IPS DF 6.9 (cell line): ENCODE measurements around the gene PIP5KL1.

Experiments used
- DNase-seq: peaks from one replicate; pipeline ENCODE4 v3.0.0-alpha.2; 2013; ENCODE audit warnings: low read depth, low spot score
- H3K27ac ChIP-seq: one replicate; pipeline ENCODE4 v1.5.1; 2013; ENCODE audit warnings: low read length, control low read depth
- H3K27me3 ChIP-seq: 2 replicates; pipeline ENCODE4 v1.6.1; 2013; ENCODE audit warnings: mild to moderate bottlenecking, low read length; ENCODE audit not compliant: control insufficient read depth, insufficient read depth
- H3K36me3 ChIP-seq: 2 replicates; pipeline ENCODE4 v1.6.1; 2013; ENCODE audit warnings: low read length; ENCODE audit not compliant: control insufficient read depth, insufficient read depth
- H3K4me1 ChIP-seq: 2 replicates; pipeline ENCODE4 v1.6.1; 2013; ENCODE audit warnings: low read length; ENCODE audit not compliant: control insufficient read depth, insufficient read depth
- H3K4me3 ChIP-seq: 2 replicates; pipeline ENCODE4 v1.5.1; 2013; ENCODE audit warnings: mild to moderate bottlenecking, low read length
- H3K9me3 ChIP-seq: 2 replicates; pipeline ENCODE4 v1.6.1; 2013; ENCODE audit warnings: low read length, inconsistent platforms; ENCODE audit not compliant: control insufficient read depth, insufficient read depth
- WGBS: extraction: QIAGEN DNeasy Blood & Tissue Kit; methylation state at CpG from one replicate; pipeline ENCODE4 v1.1.7; 2013; ENCODE audit warnings: mixed read lengths, missing lambda C conversion rate; ENCODE audit not compliant: insufficient read length, insufficient coverage; 5-methylcytosine and 5-hydroxymethylcytosine counted together

The PIP5KL1 gene

DNA sequence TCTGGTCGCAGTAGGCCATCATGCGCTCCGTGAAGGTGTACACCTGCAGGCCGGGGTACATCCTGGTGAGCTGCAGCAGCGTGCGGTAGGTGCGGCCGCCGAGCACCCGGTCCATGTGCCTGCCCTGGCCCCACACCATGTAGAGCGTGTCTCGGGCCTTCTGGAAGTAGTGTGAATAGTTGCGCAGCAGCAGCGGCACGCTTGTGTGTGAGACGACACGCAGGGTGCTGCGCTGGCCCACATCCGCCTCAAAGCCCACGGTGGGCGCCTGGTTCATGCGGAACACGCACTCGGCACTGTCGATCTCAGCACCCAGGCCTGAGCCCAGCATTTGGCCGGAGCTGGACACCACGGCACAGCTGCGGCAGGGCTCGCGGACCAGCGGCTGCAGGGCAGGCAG is 18.3 kb downstream of the PIP5KL1 start:
- Histone ChIP-seq H3K4me1 (no peaks in the 10 kb centered on the region), H3K4me3 (no peak overlapping the region), H3K36me3 (peaks cover 11% of the 10 kb centered on the region; the same call in 1 of the 2 replicates), H3K9me3 (no peaks in the 10 kb centered on the region), H3K27me3 (no peaks in the 10 kb centered on the region), H3K27ac (no peak overlapping the region)
- no peak for DNase-seq
- WGBS = no CpG with 5 or more reads among the region's 31 CpGs

GRCh38 chr9:127910613-127911205 is 19.9 kb downstream of the PIP5KL1 start:
- Histone ChIP-seq H3K4me3 (no peak overlapping the region), H3K27me3 (no peaks in the 10 kb centered on the region), H3K36me3 (peaks cover 11% of the 10 kb centered on the region; the same call in 1 of the 2 replicates), H3K9me3 (no peaks in the 10 kb centered on the region), H3K27ac (no peak overlapping the region), H3K4me1 (no peaks in the 10 kb centered on the region; the same call in 1 of the 2 replicates)
- DNase-seq = no peak
- WGBS = no CpG with 5 or more reads among the region's 6 CpGs

DNA sequence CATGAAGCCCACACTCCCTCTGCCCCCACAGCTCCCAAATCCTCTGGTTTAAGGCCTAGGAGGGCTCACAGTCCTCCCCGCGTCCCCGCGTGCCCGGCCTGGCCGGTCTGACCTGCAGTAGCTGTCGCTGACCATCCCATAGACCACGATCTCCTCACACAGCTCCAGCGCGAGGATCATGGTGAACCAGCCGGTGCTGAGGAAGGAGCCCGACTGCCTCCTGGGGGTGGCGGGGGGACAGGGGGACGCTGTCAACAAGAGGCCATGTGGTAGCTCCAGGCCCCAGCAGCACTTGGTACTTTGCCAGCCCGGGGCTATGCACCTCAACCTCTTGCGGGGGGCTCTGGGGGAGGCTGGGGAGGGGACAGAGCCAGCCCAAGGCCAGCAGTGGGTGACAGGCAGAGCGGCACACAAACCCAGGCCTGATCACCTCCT is 20.7 kb downstream of the PIP5KL1 start:
- Histone ChIP-seq H3K4me3 (no peak overlapping the region), H3K4me1 (no peaks in the 10 kb centered on the region; the same call in 1 of the 2 replicates), H3K36me3 (peaks cover 11% of the 10 kb centered on the region; the same call in 1 of the 2 replicates), H3K27me3 (no peaks in the 10 kb centered on the region), H3K27ac (no peak overlapping the region), H3K9me3 (no peaks in the 10 kb centered on the region)
- no peak for DNase-seq
- no CpG with 5 or more reads among the region's 17 CpGs for WGBS

DNA sequence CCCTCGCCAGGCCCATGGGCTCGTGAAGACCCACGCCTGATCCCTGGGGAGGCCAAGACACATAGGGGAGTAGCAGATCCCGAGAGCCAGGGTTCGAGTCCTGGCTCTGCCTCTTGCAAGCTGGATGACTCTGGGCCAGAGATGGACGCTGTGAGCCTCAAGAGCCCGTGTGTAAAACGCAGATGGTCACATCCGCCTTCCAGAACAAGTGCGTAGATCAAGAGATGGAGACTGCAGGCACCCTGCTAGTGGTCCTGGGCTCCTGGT is 22.0 kb downstream of the PIP5KL1 start:
- Histone ChIP-seq H3K4me1 (no peaks in the 10 kb centered on the region; the same call in none of the 2 replicates), H3K4me3 (no peak overlapping the region), H3K36me3 (peaks cover 11% of the 10 kb centered on the region; the same call in 1 of the 2 replicates), H3K27me3 (no peaks in the 10 kb centered on the region), H3K9me3 (no peaks in the 10 kb centered on the region), H3K27ac (no peak overlapping the region)
- WGBS = no CpG with 5 or more reads among the region's 10 CpGs
- no peak for DNase-seq

DNA sequence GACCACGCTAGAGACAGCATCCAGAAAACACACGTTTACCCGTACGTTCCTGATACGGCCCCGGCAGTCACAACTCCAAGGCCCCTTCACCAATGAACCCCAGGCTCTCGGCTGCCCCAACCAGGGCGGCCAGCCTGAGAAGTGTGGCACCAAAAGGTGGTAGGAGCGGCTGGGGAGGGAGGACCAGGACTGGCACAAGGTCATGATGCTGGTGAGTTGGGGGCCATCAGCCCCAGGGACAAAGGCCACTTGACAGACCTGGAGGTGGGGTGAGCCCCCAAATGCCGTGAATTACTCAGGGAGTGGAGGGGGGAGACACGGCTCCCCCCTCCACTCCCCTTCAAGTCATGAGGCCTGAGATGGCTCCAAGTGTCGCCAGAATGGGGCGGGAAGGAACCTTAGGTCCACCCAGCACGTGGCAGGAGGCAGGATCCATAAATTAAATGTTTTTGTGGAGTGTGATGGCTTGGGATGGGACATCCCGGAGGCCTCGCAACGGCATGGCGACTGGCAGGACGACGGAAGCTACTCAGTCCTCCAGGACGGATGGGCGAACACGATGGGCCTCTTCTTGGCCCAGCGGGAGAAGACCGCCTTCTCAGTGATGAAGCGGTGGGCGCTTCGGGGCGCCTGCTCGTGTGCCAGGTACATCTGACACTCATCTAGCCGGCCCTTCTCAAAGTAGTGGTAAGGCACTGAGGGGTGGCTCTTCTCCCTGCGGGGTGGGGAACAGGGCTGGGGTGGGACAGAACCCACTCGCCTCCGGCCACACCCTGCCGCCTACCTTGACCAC is 22.5 kb downstream of the PIP5KL1 start:
- Histone ChIP-seq H3K27ac (no peak overlapping the region), H3K27me3 (no peaks in the 10 kb centered on the region), H3K4me1 (no peaks in the 10 kb centered on the region; the same call in none of the 2 replicates), H3K36me3 (peaks cover 11% of the 10 kb centered on the region; the same call in 1 of the 2 replicates), H3K4me3 (no peak overlapping the region), H3K9me3 (no peaks in the 10 kb centered on the region)
- no peak for DNase-seq
- no CpG with 5 or more reads among the region's 35 CpGs for WGBS

DNA sequence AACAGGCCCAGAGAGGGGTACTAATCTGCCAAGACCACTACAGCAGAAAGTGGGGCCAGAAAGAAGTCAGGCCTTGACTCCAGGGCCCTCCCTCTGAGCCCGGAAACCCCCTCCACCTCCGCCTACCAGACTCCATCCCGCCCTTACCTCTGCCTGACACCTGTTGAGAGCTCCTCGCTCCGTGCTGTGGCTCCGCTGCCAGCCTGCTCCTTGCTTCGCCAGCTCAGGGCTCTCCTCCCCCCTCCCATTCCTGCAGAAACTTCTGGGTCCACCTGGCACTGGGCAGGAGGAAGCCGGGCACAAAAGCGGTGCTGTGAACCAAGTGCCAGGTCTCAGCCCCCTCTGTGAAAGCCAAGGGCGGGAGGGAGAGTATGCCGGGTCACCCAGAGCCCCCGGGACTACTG is 24.8 kb downstream of the PIP5KL1 start:
- Histone ChIP-seq H3K27me3 (no peaks in the 10 kb centered on the region), H3K4me3 (no peak overlapping the region), H3K36me3 (peaks cover 3% of the 10 kb centered on the region; the same call in 1 of the 2 replicates), H3K9me3 (no peaks in the 10 kb centered on the region), H3K4me1 (no peaks in the 10 kb centered on the region; the same call in none of the 2 replicates), H3K27ac (no peak overlapping the region)
- DNase-seq = no peak
- no CpG with 5 or more reads among the region's 12 CpGs for WGBS

DNA sequence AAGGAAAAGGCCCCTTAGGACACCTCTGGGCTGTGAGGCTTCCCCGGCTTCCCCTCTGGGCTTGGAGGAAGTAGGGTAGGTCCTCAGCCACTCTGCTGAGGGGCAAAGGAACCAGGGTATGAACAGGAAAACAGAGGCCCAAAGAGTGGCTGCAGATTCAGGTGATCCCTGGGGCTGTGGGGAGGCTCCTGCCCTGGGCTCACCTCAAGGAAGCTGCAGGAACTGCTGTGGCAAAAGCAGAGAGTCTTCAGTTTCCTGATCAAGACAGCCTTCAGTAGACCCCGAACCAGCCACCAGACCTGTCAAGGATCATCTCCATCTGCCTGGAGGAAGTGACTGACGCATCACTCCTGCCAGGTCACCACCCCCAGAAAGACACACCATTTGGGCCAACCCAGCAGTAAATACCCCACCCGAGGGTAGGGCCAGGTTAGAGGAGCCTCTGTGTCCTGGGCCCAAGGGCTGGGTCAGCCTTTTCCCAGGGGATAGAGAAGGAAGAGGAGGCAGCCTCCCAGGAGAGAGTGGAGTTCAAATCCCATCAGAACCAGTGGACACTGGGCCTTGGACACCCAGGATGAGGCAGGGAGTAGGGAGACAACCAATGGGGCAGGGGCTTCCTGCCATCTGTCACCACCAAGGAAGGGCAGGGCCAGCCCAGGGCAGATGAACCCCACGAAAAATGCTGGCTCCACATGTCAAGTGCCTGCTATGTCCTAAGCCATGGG is 25.4 kb downstream of the PIP5KL1 start:
- Histone ChIP-seq H3K4me3 (no peak overlapping the region), H3K9me3 (no peaks in the 10 kb centered on the region), H3K4me1 (no peaks in the 10 kb centered on the region; the same call in none of the 2 replicates), H3K27ac (no peak overlapping the region), H3K36me3 (peaks cover 3% of the 10 kb centered on the region; the same call in 1 of the 2 replicates), H3K27me3 (no peaks in the 10 kb centered on the region)
- DNase-seq = no peak
- no CpG with 5 or more reads among the region's 5 CpGs for WGBS

DNA sequence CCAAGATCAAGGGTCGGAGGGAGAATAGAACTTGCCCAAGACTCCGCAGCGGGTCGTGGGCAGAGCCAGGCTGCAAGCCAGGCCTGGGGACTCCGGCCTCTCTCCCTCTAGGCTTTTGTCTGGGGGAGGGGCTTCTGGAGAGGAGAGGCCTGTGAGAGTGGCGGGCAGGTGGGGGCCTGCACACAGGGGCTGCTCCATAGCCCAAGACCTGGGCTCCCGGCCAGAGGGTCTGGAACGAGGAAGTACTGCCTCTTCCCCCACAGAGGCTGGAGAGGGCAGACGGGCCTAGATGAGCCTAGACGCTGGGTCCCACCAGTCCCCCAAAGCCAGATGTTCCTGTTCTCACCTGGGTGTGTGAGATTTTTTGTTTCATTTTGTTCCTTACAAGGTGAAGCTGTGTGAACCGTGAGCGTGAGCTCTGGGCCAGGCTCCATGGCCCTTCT is 26.0 kb downstream of the PIP5KL1 start:
- Histone ChIP-seq H3K4me1 (peaks cover 2% of the 10 kb centered on the region), H3K36me3 (peaks cover 3% of the 10 kb centered on the region; the same call in 1 of the 2 replicates), H3K4me3 (no peak overlapping the region), H3K27ac (no peak overlapping the region), H3K27me3 (no peaks in the 10 kb centered on the region), H3K9me3 (no peaks in the 10 kb centered on the region)
- DNase-seq = no peak
- WGBS = no CpG with 5 or more reads among the region's 12 CpGs

- Histone ChIP-seq H3K4me1 (peaks cover 2% of the 10 kb centered on the region), H3K4me3 (no peak overlapping the region), H3K27ac (no peak overlapping the region), H3K27me3 (no peaks in the 10 kb centered on the region), H3K36me3 (peaks cover 3% of the 10 kb centered on the region; the same call in 1 of the 2 replicates), H3K9me3 (no peaks in the 10 kb centered on the region)
- DNase-seq = no peak
- no CpG with 5 or more reads among the region's 17 CpGs for WGBS
Measured at GRCh38 chr9:127903557-127904475, 26.8 kb downstream of the PIP5KL1 start.
